ENCODE results near the gene CDKAL1.
"Not testable (repeated sequence)": the region's sequence is repeated elsewhere in the genome, so short reads cannot be mapped to it uniquely, and the experiment has no call there.

CDKAL1 gene

DNA sequence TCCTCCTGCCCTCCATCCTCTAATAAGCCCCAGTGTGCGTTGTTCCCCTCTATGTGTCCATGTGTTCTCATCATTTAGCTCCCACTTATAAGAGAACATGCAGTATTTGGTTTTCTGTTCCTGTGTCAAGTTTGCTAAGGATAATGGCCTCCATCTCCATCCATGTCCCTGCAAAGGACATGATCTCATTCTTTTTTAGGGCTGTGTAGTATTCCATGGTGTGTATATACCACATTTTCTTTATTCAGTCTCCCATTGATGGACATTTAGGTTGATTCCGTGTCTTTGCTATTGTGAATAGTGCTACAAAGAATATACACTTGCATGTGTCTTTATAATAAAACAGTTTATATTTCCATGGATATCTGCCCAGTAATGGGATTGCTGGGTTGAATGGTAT is 75.7 kb downstream of the CDKAL1 start:
- H2AK5ac ChIP-seq (ENCODE audit: low read length, severe bottlenecking); H3K18ac ChIP-seq (ENCODE audit: low read depth in 1 of 2, low read length in 2 of 2); H3K4ac ChIP-seq (ENCODE audit: low read depth in 1 of 2, low read length in 2 of 2); H3K4me2 ChIP-seq (ENCODE audit: low read length, poor library complexity, severe bottlenecking); H2AFZ ChIP-seq (ENCODE audit: low read depth, low read length); H4K8ac ChIP-seq (ENCODE audit: low read length); H3K27ac ChIP-seq (ENCODE audit: low read length, poor library complexity, severe bottlenecking); H3K79me1 ChIP-seq (replicated peaks; ENCODE audit: low read length, poor library complexity, severe bottlenecking); H2BK5ac ChIP-seq (ENCODE audit: low read depth, low read length, poor library complexity, severe bottlenecking); H3K27me3 ChIP-seq (ENCODE audit: control insufficient read depth in 1 of 2, insufficient read depth in 1 of 2, low read length in 2 of 2); H4K91ac ChIP-seq (ENCODE audit: low read length); H3K4me3 ChIP-seq (ENCODE audit: insufficient read depth in 1 of 2, low read depth in 1 of 2, low read length in 2 of 2); H3K9ac ChIP-seq (ENCODE audit: low read length); H3K4me1 ChIP-seq (ENCODE audit: control insufficient read depth, insufficient read depth, low read depth, low read length); H2BK15ac ChIP-seq (ENCODE audit: low read depth, poor library complexity, severe bottlenecking); H3K36me3 ChIP-seq (ENCODE audit: control insufficient read depth in 1 of 2, insufficient read depth in 2 of 2, low read depth in 1 of 2, low read length in 2 of 2); H2BK120ac ChIP-seq (ENCODE audit: low read depth, low read length); DNase-seq; H2BK12ac ChIP-seq (ENCODE audit: low read length in 2 of 2); H3K23ac ChIP-seq (ENCODE audit: low read length in 2 of 2); H3K14ac ChIP-seq (ENCODE audit: low read length in 2 of 2); H3K9me3 ChIP-seq (ENCODE audit: control insufficient read depth, low read length): not testable (repeated sequence)
- no CpG with 5 or more reads among the region's 2 CpGs for WGBS

DNA sequence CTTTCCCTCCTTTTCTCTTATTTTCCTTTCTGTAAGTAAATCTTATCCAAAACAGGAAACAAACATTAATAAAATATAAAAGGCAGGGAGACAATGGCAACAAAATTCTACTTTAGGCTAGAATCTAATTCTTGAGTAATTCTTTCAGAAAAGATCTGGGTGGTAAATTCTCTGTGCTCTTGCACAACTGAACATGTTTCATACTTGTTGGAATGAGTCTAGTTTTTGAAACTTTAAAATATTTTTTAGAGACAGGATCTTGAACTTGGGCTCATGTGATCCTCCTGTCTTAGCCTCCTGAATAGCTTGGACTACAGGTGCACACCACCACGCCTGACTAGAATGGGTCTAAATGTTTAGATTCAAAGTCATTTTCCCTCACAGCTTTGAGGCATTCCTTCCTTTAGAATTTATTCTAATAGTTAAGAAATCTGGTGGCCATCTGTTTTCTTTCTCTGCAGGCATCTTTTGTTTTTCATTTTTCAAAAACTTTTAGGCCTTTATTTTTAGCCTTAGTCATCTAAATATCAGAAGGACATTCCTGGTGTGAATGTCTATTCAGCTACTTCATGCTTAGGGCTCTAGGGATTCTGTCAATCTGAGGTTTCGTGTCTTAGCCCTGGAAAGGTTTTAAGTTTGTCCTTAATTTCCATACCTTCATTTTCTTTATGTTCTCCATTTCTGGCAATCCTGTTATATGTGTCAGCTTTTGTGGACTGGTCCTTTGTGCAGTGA is 76.5 kb downstream of the CDKAL1 start:
- Histone ChIP-seq H3K4me1 (ENCODE audit: control insufficient read depth, insufficient read depth, low read depth, low read length) (peaks cover under 1% of the 10 kb centered on the region), H3K4me2 (ENCODE audit: low read length, poor library complexity, severe bottlenecking) (no peak overlapping the region), H3K27ac (ENCODE audit: low read length, poor library complexity, severe bottlenecking) (no peak overlapping the region), H3K4me3 (ENCODE audit: insufficient read depth in 1 of 2, low read depth in 1 of 2, low read length in 2 of 2) (no peak overlapping the region), H3K18ac (ENCODE audit: low read depth in 1 of 2, low read length in 2 of 2) (no peak overlapping the region), H3K23ac (ENCODE audit: low read length in 2 of 2) (no peak overlapping the region), H4K8ac (ENCODE audit: low read length) (no peak overlapping the region), H3K14ac (ENCODE audit: low read length in 2 of 2) (no peak overlapping the region), H4K91ac (ENCODE audit: low read length) (no peak overlapping the region), H2AK5ac (ENCODE audit: low read length, severe bottlenecking) (no peak overlapping the region), H2AFZ (ENCODE audit: low read depth, low read length) (no peak overlapping the region), H2BK5ac (ENCODE audit: low read depth, low read length, poor library complexity, severe bottlenecking) (no peak overlapping the region), H3K36me3 (ENCODE audit: control insufficient read depth in 1 of 2, insufficient read depth in 2 of 2, low read depth in 1 of 2, low read length in 2 of 2) (no peaks in the 10 kb centered on the region), H2BK120ac (ENCODE audit: low read depth, low read length) (no peak overlapping the region), H3K9ac (ENCODE audit: low read length) (peak overlapping the region; percentile 54), H3K79me1 (replicated peaks; ENCODE audit: low read length, poor library complexity, severe bottlenecking) (peaks cover 2% of the 10 kb centered on the region), H3K9me3 (ENCODE audit: control insufficient read depth, low read length) (no peaks in the 10 kb centered on the region), H3K27me3 (ENCODE audit: control insufficient read depth in 1 of 2, insufficient read depth in 1 of 2, low read length in 2 of 2) (no peaks in the 10 kb centered on the region), H3K4ac (ENCODE audit: low read depth in 1 of 2, low read length in 2 of 2) (no peak overlapping the region), H2BK12ac (ENCODE audit: low read length in 2 of 2) (no peak overlapping the region), H2BK15ac (ENCODE audit: low read depth, poor library complexity, severe bottlenecking) (no peak overlapping the region)
- WGBS, result no CpG with 5 or more reads among the region's 2 CpGs
- no peak for DNase-seq

DNA sequence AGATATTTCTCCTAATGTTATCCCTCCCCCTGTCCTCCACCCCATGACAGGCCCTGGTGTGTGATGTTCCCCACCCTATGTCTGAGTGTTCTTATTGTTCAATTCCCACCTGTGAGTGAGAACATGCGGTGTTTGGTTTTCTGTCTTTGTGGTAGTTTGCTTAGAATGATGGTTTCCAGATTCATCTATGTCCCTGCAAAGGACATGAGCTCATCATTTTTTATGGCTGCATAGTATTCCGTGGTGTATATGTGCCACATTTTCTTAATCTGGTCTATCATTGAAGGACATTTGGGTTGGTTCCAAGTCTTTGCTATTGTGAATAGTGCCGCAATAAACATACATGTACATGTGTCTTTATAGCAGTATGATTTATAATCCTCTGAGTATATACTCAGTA is 83.3 kb downstream of the CDKAL1 start:
- H3K79me1 ChIP-seq (replicated peaks; ENCODE audit: low read length, poor library complexity, severe bottlenecking); H4K8ac ChIP-seq (ENCODE audit: low read length); H3K4me1 ChIP-seq (ENCODE audit: control insufficient read depth, insufficient read depth, low read depth, low read length); H3K9me3 ChIP-seq (ENCODE audit: control insufficient read depth, low read length); H3K14ac ChIP-seq (ENCODE audit: low read length in 2 of 2); H2BK15ac ChIP-seq (ENCODE audit: low read depth, poor library complexity, severe bottlenecking); H2AFZ ChIP-seq (ENCODE audit: low read depth, low read length); H3K4me2 ChIP-seq (ENCODE audit: low read length, poor library complexity, severe bottlenecking); H3K36me3 ChIP-seq (ENCODE audit: control insufficient read depth in 1 of 2, insufficient read depth in 2 of 2, low read depth in 1 of 2, low read length in 2 of 2); H3K27me3 ChIP-seq (ENCODE audit: control insufficient read depth in 1 of 2, insufficient read depth in 1 of 2, low read length in 2 of 2); H3K27ac ChIP-seq (ENCODE audit: low read length, poor library complexity, severe bottlenecking); H3K23ac ChIP-seq (ENCODE audit: low read length in 2 of 2); H2BK12ac ChIP-seq (ENCODE audit: low read length in 2 of 2); H3K18ac ChIP-seq (ENCODE audit: low read depth in 1 of 2, low read length in 2 of 2); H3K9ac ChIP-seq (ENCODE audit: low read length); DNase-seq; H2AK5ac ChIP-seq (ENCODE audit: low read length, severe bottlenecking); H3K4ac ChIP-seq (ENCODE audit: low read depth in 1 of 2, low read length in 2 of 2); H2BK120ac ChIP-seq (ENCODE audit: low read depth, low read length); H3K4me3 ChIP-seq (ENCODE audit: insufficient read depth in 1 of 2, low read depth in 1 of 2, low read length in 2 of 2); H4K91ac ChIP-seq (ENCODE audit: low read length); H2BK5ac ChIP-seq (ENCODE audit: low read depth, low read length, poor library complexity, severe bottlenecking): not testable (repeated sequence)
- WGBS, result 100% methylated on average over 2 of the region's 3 CpGs

DNA sequence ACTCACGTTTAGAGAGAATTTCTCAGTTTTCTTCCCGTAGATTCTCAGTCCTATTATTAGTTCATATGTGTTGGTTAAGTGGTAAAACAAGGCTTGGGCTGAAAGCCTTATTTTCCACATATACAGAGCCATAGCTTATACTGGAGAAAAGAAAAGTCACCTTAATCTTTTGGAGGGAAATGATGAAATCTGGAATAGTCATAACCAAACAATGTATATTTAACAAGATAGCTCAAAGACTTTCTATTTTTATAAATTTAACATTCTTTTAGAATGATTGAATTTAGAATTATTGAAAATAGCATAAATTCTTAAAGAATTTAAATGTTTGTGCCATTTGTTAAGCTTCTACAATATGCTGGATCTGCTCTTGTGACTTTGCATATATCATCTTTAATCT is 85.8 kb downstream of the CDKAL1 start:
- Histone ChIP-seq H2AK5ac (ENCODE audit: low read length, severe bottlenecking) (no peak overlapping the region), H2BK15ac (ENCODE audit: low read depth, poor library complexity, severe bottlenecking) (no peak overlapping the region), H3K4me3 (ENCODE audit: insufficient read depth in 1 of 2, low read depth in 1 of 2, low read length in 2 of 2) (no peak overlapping the region), H2BK5ac (ENCODE audit: low read depth, low read length, poor library complexity, severe bottlenecking) (no peak overlapping the region), H3K27me3 (ENCODE audit: control insufficient read depth in 1 of 2, insufficient read depth in 1 of 2, low read length in 2 of 2) (no peaks in the 10 kb centered on the region), H3K4me1 (ENCODE audit: control insufficient read depth, insufficient read depth, low read depth, low read length) (no peaks in the 10 kb centered on the region), H4K91ac (ENCODE audit: low read length) (no peak overlapping the region), H3K4me2 (ENCODE audit: low read length, poor library complexity, severe bottlenecking) (no peak overlapping the region), H3K36me3 (ENCODE audit: control insufficient read depth in 1 of 2, insufficient read depth in 2 of 2, low read depth in 1 of 2, low read length in 2 of 2) (no peaks in the 10 kb centered on the region), H2AFZ (ENCODE audit: low read depth, low read length) (no peak overlapping the region), H3K18ac (ENCODE audit: low read depth in 1 of 2, low read length in 2 of 2) (no peak overlapping the region), H3K4ac (ENCODE audit: low read depth in 1 of 2, low read length in 2 of 2) (no peak overlapping the region), H3K9ac (ENCODE audit: low read length) (no peak overlapping the region), H3K9me3 (ENCODE audit: control insufficient read depth, low read length) (no peaks in the 10 kb centered on the region), H3K14ac (ENCODE audit: low read length in 2 of 2) (no peak overlapping the region), H4K8ac (ENCODE audit: low read length) (no peak overlapping the region), H2BK120ac (ENCODE audit: low read depth, low read length) (no peak overlapping the region), H3K23ac (ENCODE audit: low read length in 2 of 2) (no peak overlapping the region), H2BK12ac (ENCODE audit: low read length in 2 of 2) (no peak overlapping the region), H3K27ac (ENCODE audit: low read length, poor library complexity, severe bottlenecking) (no peak overlapping the region), H3K79me1 (replicated peaks; ENCODE audit: low read length, poor library complexity, severe bottlenecking) (peaks cover 4% of the 10 kb centered on the region)
- DNase-seq, result no peak
- WGBS, result 100% methylated on average over 1 of the region's 2 CpGs

All from mesenchymal stem cell (in vitro differentiated cells and primary cell).